ENCODE results near the gene SETBP1. TPM values are rescaled to one million over a fixed set of nuclear protein-coding genes. Genes with fewer than 3 reads are reported as not detected.

Gene SETBP1
- total RNA-seq, 1 donor from 2014 or later, result 12.4 TPM

GRCh38 chr18:44807766-44808165 lies 127.1 kb downstream of the SETBP1 start:
- TF ChIP-seq CTCF (IDR thresholded peaks at IDR 0.05; ENCODE audit: insufficient read depth, low read depth, low read length) (no peak), EZH2 (IDR thresholded peaks at IDR 0.05; ENCODE audit: insufficient read depth, low read length) (no peak)
- Histone ChIP-seq H3K9ac (ENCODE audit: low read length) (no peak overlapping the region), H2AFZ (ENCODE audit: low read depth, low read length) (no peak overlapping the region), H3K4me3 (ENCODE audit: insufficient read depth, low read depth, low read length) (no peak overlapping the region), H3K36me3 (ENCODE audit: insufficient read depth, low read length) (no peaks in the 10 kb centered on the region), H3K27me3 (ENCODE audit: insufficient read depth, low read length) (no peaks in the 10 kb centered on the region), H3K27ac (ENCODE audit: low read depth, low read length) (no peak overlapping the region), H3K79me2 (ENCODE audit: insufficient read depth, low read length) (no peaks in the 10 kb centered on the region), H3K9me3 (ENCODE audit: insufficient read depth, low read depth, low read length) (no peaks in the 10 kb centered on the region), H3K4me1 (ENCODE audit: insufficient read depth, low read length) (peaks cover 4% of the 10 kb centered on the region), H3K4me2 (ENCODE audit: low read length) (no peak overlapping the region), H4K20me1 (ENCODE audit: insufficient read depth, low read length) (no peaks in the 10 kb centered on the region)
- H3K27ac Mint-ChIP-seq (ENCODE audit: unreplicated experiment), result no peak overlapping the region
- no peaks in the 10 kb centered on the region for H3K27me3 Mint-ChIP-seq (ENCODE audit: low read depth, unreplicated experiment)
- peaks cover 2% of the 10 kb centered on the region for H3K9me3 Mint-ChIP-seq (ENCODE audit: unreplicated experiment)
- DNase-seq (ENCODE audit: low read depth) (no peak), FAIRE-seq (no peak)
- no peak overlapping the region for H3K4me3 Mint-ChIP-seq (ENCODE audit: unreplicated experiment)
- H3K4me1 Mint-ChIP-seq (ENCODE audit: low read depth, unreplicated experiment), result peaks cover 23% of the 10 kb centered on the region
- H3K36me3 Mint-ChIP-seq (ENCODE audit: low read depth, unreplicated experiment), result no peaks in the 10 kb centered on the region

- H4K20me1 ChIP-seq (ENCODE audit: insufficient read depth, low read length), result no peaks in the 10 kb centered on the region
- H3K27ac Mint-ChIP-seq (ENCODE audit: unreplicated experiment), result no peak overlapping the region
- H3K27ac ChIP-seq (ENCODE audit: low read depth, low read length), result no peak overlapping the region
- no peak overlapping the region for H3K4me3 ChIP-seq (ENCODE audit: insufficient read depth, low read depth, low read length)
- no peak for FAIRE-seq
- TF ChIP-seq CTCF (IDR thresholded peaks at IDR 0.05; ENCODE audit: insufficient read depth, low read depth, low read length), result no peak
- TF ChIP-seq EZH2 (IDR thresholded peaks at IDR 0.05; ENCODE audit: insufficient read depth, low read length), result no peak
- H3K4me3 Mint-ChIP-seq (ENCODE audit: unreplicated experiment), result no peak overlapping the region
- H3K27me3 ChIP-seq (ENCODE audit: insufficient read depth, low read length), result no peaks in the 10 kb centered on the region
- H3K4me1 ChIP-seq (ENCODE audit: insufficient read depth, low read length), result no peaks in the 10 kb centered on the region
- H2AFZ ChIP-seq (ENCODE audit: low read depth, low read length), result no peak overlapping the region
- no peaks in the 10 kb centered on the region for H3K36me3 Mint-ChIP-seq (ENCODE audit: low read depth, unreplicated experiment)
- no peaks in the 10 kb centered on the region for H3K9me3 ChIP-seq (ENCODE audit: insufficient read depth, low read depth, low read length)
- H3K79me2 ChIP-seq (ENCODE audit: insufficient read depth, low read length), result no peaks in the 10 kb centered on the region
- H3K4me1 Mint-ChIP-seq (ENCODE audit: low read depth, unreplicated experiment), result peaks cover 10% of the 10 kb centered on the region
- no peaks in the 10 kb centered on the region for H3K36me3 ChIP-seq (ENCODE audit: insufficient read depth, low read length)
- H3K9ac ChIP-seq (ENCODE audit: low read length), result no peak overlapping the region
- no peaks in the 10 kb centered on the region for H3K27me3 Mint-ChIP-seq (ENCODE audit: low read depth, unreplicated experiment)
- DNase-seq (ENCODE audit: low read depth), result no peak
- peaks cover 2% of the 10 kb centered on the region for H3K9me3 Mint-ChIP-seq (ENCODE audit: unreplicated experiment)
- H3K4me2 ChIP-seq (ENCODE audit: low read length), result no peak overlapping the region
Measured at GRCh38 chr18:44811572-44812125, 131.0 kb downstream of the SETBP1 start.

- H3K9me3 ChIP-seq (ENCODE audit: insufficient read depth, low read depth, low read length), result no peaks in the 10 kb centered on the region
- TF ChIP-seq CTCF (IDR thresholded peaks at IDR 0.05; ENCODE audit: insufficient read depth, low read depth, low read length) (no peak), EZH2 (IDR thresholded peaks at IDR 0.05; ENCODE audit: insufficient read depth, low read length) (no peak)
- H3K4me2 ChIP-seq (ENCODE audit: low read length), result no peak overlapping the region
- H3K36me3 ChIP-seq (ENCODE audit: insufficient read depth, low read length), result no peaks in the 10 kb centered on the region
- H3K4me3 Mint-ChIP-seq (ENCODE audit: unreplicated experiment), result no peak overlapping the region
- H3K4me1 Mint-ChIP-seq (ENCODE audit: low read depth, unreplicated experiment), result peaks cover 14% of the 10 kb centered on the region
- H3K36me3 Mint-ChIP-seq (ENCODE audit: low read depth, unreplicated experiment), result no peaks in the 10 kb centered on the region
- no peaks in the 10 kb centered on the region for H3K79me2 ChIP-seq (ENCODE audit: insufficient read depth, low read length)
- FAIRE-seq (no peak), DNase-seq (ENCODE audit: low read depth) (no peak)
- H3K4me1 ChIP-seq (ENCODE audit: insufficient read depth, low read length), result no peaks in the 10 kb centered on the region
- no peaks in the 10 kb centered on the region for H3K27me3 ChIP-seq (ENCODE audit: insufficient read depth, low read length)
- H3K9me3 Mint-ChIP-seq (ENCODE audit: unreplicated experiment), result peaks cover 2% of the 10 kb centered on the region
- no peak overlapping the region for H3K27ac Mint-ChIP-seq (ENCODE audit: unreplicated experiment)
- no peak overlapping the region for H3K27ac ChIP-seq (ENCODE audit: low read depth, low read length)
- no peak overlapping the region for H2AFZ ChIP-seq (ENCODE audit: low read depth, low read length)
- no peaks in the 10 kb centered on the region for H4K20me1 ChIP-seq (ENCODE audit: insufficient read depth, low read length)
- no peak overlapping the region for H3K4me3 ChIP-seq (ENCODE audit: insufficient read depth, low read depth, low read length)
- no peaks in the 10 kb centered on the region for H3K27me3 Mint-ChIP-seq (ENCODE audit: low read depth, unreplicated experiment)
- no peak overlapping the region for H3K9ac ChIP-seq (ENCODE audit: low read length)
Measured at GRCh38 chr18:44812426-44812825, 131.7 kb downstream of the SETBP1 start.

Measured in astrocyte (in vitro differentiated cells and primary cell).